Activated CD4-positive, alpha-beta memory T cell treated with anti-CD3 and anti-CD28 coated beads, Interleukin-2, amount 10 ng/mL, durations not matched to agents 7 days and 5 days (primary cell): ENCODE data around the gene MLX. TPM values are rescaled to one million over a fixed set of nuclear protein-coding genes. Genes with fewer than 3 reads are reported as not detected.

Source experiments
- CTCF ChIA-PET: fragments of 350-600 bp; sonication (Branson Sonifier 250); formaldehyde crosslinking; loops from one replicate; lab custom pipeline; 2021; ENCODE audit warnings: antibody characterized with exemption, inconsistent platforms; lab: Charles Lee
- POLR2A ChIA-PET: fragments of 350-600 bp; sonication (Branson Sonifier 250); formaldehyde crosslinking; loops from one replicate; lab custom pipeline; 2021; ENCODE audit warnings: antibody characterized with exemption; lab: Charles Lee
- DNase-seq: peaks from one replicate; pipeline ENCODE4 v3.0.0-alpha.2; 2020
- H3K27ac Mint-ChIP-seq: one replicate; pipeline ENCODE4 v1.8.0; 2021; ENCODE audit warnings: mild to moderate bottlenecking, mixed read lengths
- H3K27me3 Mint-ChIP-seq: one replicate; pipeline ENCODE4 v1.8.0; 2021; ENCODE audit warnings: mixed read lengths
- H3K36me3 Mint-ChIP-seq: one replicate; pipeline ENCODE4 v1.8.0; 2021; ENCODE audit warnings: low read depth, mixed read lengths
- H3K4me1 Mint-ChIP-seq: one replicate; pipeline ENCODE4 v1.8.0; 2021; ENCODE audit warnings: mixed read lengths
- H3K4me3 Mint-ChIP-seq: one replicate; pipeline ENCODE4 v1.8.0; 2021; ENCODE audit warnings: mild to moderate bottlenecking, mixed read lengths
- H3K9me3 Mint-ChIP-seq: one replicate; pipeline ENCODE4 v1.8.0; 2021; ENCODE audit warnings: mixed read lengths
- total RNA-seq, 2 experiments: library from RNA; stranded (reverse); gene quantifications; one replicate each; pipeline ENCODE4 v1.2.3, GENCODE V29; 2021

MLX gene
- total RNA-seq, 2 experiments from 2014 or later, result 52.2 to 53.8 TPM

GRCh38 chr17:42525221-42525620 is 41.7 kb upstream of the MLX start:
- peaks cover 29% of the 10 kb centered on the region for H3K4me1 Mint-ChIP-seq
- H3K27me3 Mint-ChIP-seq, result peaks cover 38% of the 10 kb centered on the region
- POLR2A ChIA-PET, result no interaction called here
- no peak overlapping the region for H3K4me3 Mint-ChIP-seq
- DNase-seq, result no peak
- peak overlapping the region; percentile 50 for H3K27ac Mint-ChIP-seq
- CTCF ChIA-PET, result interaction anchor here (1.5 to 1.6 kb wide), 2 partner anchors 11 to 97 kb away, joined by 4 read pairs; no protein-coding TSS in a partner anchor
- no peaks in the 10 kb centered on the region for H3K9me3 Mint-ChIP-seq
- H3K36me3 Mint-ChIP-seq, result no peaks in the 10 kb centered on the region

DNA sequence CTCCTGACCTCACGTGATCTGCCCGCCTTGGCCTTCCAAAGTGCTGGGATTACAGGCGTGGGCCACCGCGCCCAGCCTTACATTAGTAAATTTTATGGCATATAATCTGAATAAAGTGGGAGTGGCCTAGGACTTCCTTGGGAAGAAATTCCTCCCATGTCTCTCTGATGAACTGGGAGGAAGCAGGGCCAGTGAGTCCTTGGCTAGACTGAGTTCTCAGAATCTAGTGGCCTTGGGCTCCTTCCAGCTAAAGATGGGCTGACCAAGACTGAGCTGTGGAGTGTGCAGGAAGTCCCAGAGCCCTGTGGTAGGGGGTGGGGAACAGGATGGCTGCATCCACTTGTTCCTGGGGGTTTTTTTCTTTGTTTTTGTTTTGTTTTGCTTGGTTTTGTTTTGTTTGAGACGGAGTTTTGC is 40.9 kb upstream of the MLX start:
- peaks cover 36% of the 10 kb centered on the region for H3K4me1 Mint-ChIP-seq
- CTCF ChIA-PET, result interaction anchor here (1.7 to 1.8 kb wide), 2 partner anchors 8 to 10 kb away, joined by 12 to 14 read pairs; partner anchors contain the start of gene NAGLU

GRCh38 chr17:42527932-42528331 is 39.0 kb upstream of the MLX start:
- Mint-ChIP-seq H3K36me3 (no peaks in the 10 kb centered on the region), H3K27ac (no peak overlapping the region), H3K9me3 (no peaks in the 10 kb centered on the region), H3K4me1 (peaks cover 43% of the 10 kb centered on the region), H3K27me3 (peaks cover 27% of the 10 kb centered on the region), H3K4me3 (no peak overlapping the region)
- POLR2A ChIA-PET, result no interaction called here
- no peak for DNase-seq
- CTCF ChIA-PET, result interaction anchor here (0.7 to 1.8 kb wide), 23 partner anchors 8 to 306 kb away, joined by 3 to 14 read pairs (median 5); partner anchors contain the start of genes NAGLU and STAT3

More for the DNA sequence above, 40.9 kb upstream of the MLX start:
- H3K36me3 Mint-ChIP-seq, result no peaks in the 10 kb centered on the region
- H3K9me3 Mint-ChIP-seq, result no peaks in the 10 kb centered on the region
- H3K4me3 Mint-ChIP-seq, result no peak overlapping the region
- H3K27ac Mint-ChIP-seq, result no peak overlapping the region
- H3K27me3 Mint-ChIP-seq, result peaks cover 38% of the 10 kb centered on the region
- POLR2A ChIA-PET, result no interaction called here
- no peak for DNase-seq

GRCh38 chr17:42529061-42529460 is 37.8 kb upstream of the MLX start:
- no peaks in the 10 kb centered on the region for H3K36me3 Mint-ChIP-seq

GRCh38 chr17:42530952-42531454 is 35.9 kb upstream of the MLX start:
- Mint-ChIP-seq H3K27me3 (peaks cover 20% of the 10 kb centered on the region), H3K4me1 (peaks cover 32% of the 10 kb centered on the region), H3K9me3 (no peaks in the 10 kb centered on the region), H3K4me3 (no peak overlapping the region), H3K36me3 (no peaks in the 10 kb centered on the region), H3K27ac (no peak overlapping the region)
- no peak for DNase-seq
- ChIA-PET CTCF (interaction anchor here (1.4 to 1.6 kb wide), 2 partner anchors 11 to 18 kb away, joined by 3 to 6 read pairs; no protein-coding TSS in a partner anchor), POLR2A (interaction anchor here (0.6 kb wide), 1 partner anchor 23 kb away, joined by 3 read pairs; no protein-coding TSS in a partner anchor)

More at GRCh38 chr17:42529061-42529460, 37.8 kb upstream of the MLX start:
- Mint-ChIP-seq H3K4me3 (no peak overlapping the region), H3K27me3 (peaks cover 29% of the 10 kb centered on the region), H3K27ac (no peak overlapping the region), H3K9me3 (no peaks in the 10 kb centered on the region), H3K4me1 (peaks cover 36% of the 10 kb centered on the region)
- DNase-seq, result no peak
- ChIA-PET POLR2A (interaction anchor here (1.0 kb wide), 1 partner anchor 65 kb away, joined by 3 read pairs; no protein-coding TSS in a partner anchor), CTCF (no interaction called here)

DNA sequence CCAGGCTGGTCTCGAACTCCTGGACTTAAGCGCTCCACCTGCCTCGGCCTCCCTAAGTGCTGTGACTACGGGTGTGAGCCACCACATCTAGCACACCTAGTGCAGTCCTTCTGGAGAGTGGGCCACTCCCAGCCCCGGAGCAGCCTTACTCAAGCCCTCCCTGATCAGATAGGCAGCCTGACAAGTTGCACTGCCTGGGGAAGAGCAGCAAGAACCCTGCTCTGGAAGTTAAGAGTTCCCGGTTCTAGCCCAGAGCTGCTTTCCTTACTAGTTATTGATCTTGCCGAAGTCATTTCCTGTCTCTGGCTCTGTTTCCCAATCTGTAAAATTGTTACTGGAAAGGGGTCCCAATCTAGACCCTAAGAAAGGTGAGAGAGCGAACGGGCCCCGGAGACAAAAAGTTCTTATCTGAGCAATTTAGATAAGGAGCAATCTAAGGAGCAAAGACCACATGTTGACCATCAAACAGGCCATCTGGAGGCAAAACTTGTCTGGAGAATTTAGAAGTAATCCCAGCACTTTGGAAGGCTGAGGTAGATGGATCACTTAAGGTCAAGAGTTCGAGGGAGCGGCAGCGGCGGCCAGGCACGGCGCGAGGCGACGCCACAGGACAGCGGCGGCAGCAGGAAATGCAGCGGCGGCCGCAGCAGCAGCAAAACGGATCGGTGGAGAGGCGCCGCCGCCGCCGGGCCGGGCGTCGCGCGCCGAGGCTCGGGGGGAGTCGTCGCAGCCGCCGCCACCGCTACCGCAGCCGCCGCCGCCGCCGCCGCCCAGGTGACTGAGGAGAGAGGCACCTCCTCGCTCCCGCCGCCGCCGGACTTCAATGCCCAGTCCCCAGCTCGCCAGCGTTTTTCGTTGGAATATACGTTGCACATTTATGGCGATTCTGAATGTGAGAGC is 35.2 kb upstream of the MLX start:
- H3K9me3 Mint-ChIP-seq, result no peaks in the 10 kb centered on the region
- no peak overlapping the region for H3K27ac Mint-ChIP-seq
- peaks cover 17% of the 10 kb centered on the region for H3K27me3 Mint-ChIP-seq
- ChIA-PET POLR2A (interaction anchor here (1.0 to 1.1 kb wide), 2 partner anchors 9 kb away, joined by 3 to 5 read pairs; no protein-coding TSS in a partner anchor), CTCF (interaction anchor here (0.6 to 1.6 kb wide), 4 partner anchors 9 to 211 kb away, joined by 3 to 4 read pairs (median 3); no protein-coding TSS in a partner anchor)
- peak overlapping the region; percentile 62 for H3K4me3 Mint-ChIP-seq
- no peaks in the 10 kb centered on the region for H3K36me3 Mint-ChIP-seq
- peak; percentile 56 for DNase-seq
- H3K4me1 Mint-ChIP-seq, result peaks cover 34% of the 10 kb centered on the region

DNA sequence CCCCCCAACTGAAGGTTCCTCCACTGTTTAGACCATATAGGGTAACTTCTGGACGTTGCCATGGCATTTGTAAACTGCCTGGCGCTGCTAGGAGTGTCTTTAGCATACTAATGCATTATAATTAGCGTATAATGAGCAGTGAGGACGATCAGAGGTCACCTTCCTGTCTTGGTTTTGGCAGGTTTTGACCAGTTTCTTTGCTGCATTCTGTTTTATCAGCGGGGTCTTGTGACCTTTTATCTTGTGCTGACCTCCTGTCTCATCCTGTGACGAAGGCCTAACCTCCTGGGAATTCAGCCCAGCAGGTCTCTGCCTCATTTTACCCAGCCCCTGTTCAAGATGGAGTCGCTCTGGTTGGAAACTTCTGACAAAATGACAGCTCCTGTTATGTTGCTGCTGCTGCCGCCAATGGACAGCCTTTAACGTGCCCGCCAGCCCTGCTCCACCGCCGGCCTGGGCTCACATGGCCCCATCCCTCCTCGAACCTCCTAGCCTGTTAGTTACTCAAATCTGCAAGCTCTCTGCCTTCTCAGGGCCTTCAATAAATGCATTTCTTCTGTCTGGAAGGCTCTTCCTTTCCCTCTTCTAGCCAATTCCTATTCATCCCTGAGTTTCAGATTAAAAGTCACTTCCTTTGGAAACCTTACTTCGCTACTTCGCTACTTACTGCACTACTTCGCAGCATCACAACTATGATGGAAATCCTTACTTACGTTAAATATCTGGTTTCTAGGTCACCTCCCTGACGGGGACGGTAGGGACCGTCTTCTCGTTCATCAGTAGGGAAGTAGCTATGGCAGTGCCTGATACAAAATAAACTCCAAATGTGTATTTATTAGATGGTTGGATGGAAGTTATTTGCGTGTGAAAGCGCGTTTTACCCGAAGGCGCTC is 31.5 kb upstream of the MLX start:
- CTCF ChIA-PET, result interaction anchor here (0.6 to 4.3 kb wide), 7 partner anchors 8 to 221 kb away, joined by 3 to 19 read pairs (median 6); partner anchors contain the start of gene PSMC3IP
- Mint-ChIP-seq H3K36me3 (peaks cover 9% of the 10 kb centered on the region), H3K27ac (peak overlapping the region; percentile 44), H3K9me3 (no peaks in the 10 kb centered on the region), H3K4me1 (peaks cover 40% of the 10 kb centered on the region), H3K4me3 (peak overlapping the region; percentile 68), H3K27me3 (peaks cover 13% of the 10 kb centered on the region)
- no peak for DNase-seq
- POLR2A ChIA-PET, result interaction anchor here (1.0 to 2.4 kb wide), 14 partner anchors 12 to 287 kb away, joined by 3 to 21 read pairs (median 4); partner anchors contain the start of genes PSMC3IP, RETREG3, STAT3 and STAT5A

- Mint-ChIP-seq H3K9me3 (no peaks in the 10 kb centered on the region), H3K4me1 (peaks cover 42% of the 10 kb centered on the region), H3K27ac (peak within 1 kb of the TSS; percentile 75), H3K27me3 (peaks cover 12% of the 10 kb centered on the region), H3K36me3 (peaks cover 9% of the 10 kb centered on the region), H3K4me3 (peak within 1 kb of the TSS; percentile 82)
- DNase-seq, result peak; percentile 89
- ChIA-PET POLR2A (interaction anchor here (1.0 to 2.4 kb wide), 16 partner anchors 12 to 287 kb away, joined by 3 to 21 read pairs (median 4); partner anchors contain the start of genes PSMC3IP, RETREG3, STAT3 and STAT5A), CTCF (interaction anchor here (0.6 to 4.3 kb wide), 8 partner anchors 9 to 221 kb away, joined by 3 to 19 read pairs (median 6); partner anchors contain the start of gene PSMC3IP)
These were observed 30.9 kb upstream of the MLX start, which contains the start of gene NAGLU for GRCh38 chr17:42536048-42536371. NAGLU (plus strand) TSS chr17:42536241; CDS start chr17:42536273, 32 bp downstream.

GRCh38 chr17:42536372-42537155 is 30.3 kb upstream of the MLX start:
- peak overlapping the region; percentile 82 for H3K4me3 Mint-ChIP-seq
- CTCF ChIA-PET, result interaction anchor here (0.6 to 4.3 kb wide), 8 partner anchors 10 to 130 kb away, joined by 3 to 19 read pairs (median 6); partner anchors contain the start of gene PSMC3IP
- POLR2A ChIA-PET, result interaction anchor here (0.9 to 2.4 kb wide), 17 partner anchors 11 to 288 kb away, joined by 3 to 21 read pairs (median 4); partner anchors contain the start of genes PSMC3IP, RETREG3, STAT3 and STAT5A
- H3K9me3 Mint-ChIP-seq, result no peaks in the 10 kb centered on the region
- H3K36me3 Mint-ChIP-seq, result peaks cover 9% of the 10 kb centered on the region
- H3K27ac Mint-ChIP-seq, result peak overlapping the region; percentile 75
- peaks cover 11% of the 10 kb centered on the region for H3K27me3 Mint-ChIP-seq
- peak; percentile 83 for DNase-seq
- peaks cover 43% of the 10 kb centered on the region for H3K4me1 Mint-ChIP-seq

GRCh38 chr17:42537156-42537805 is 29.6 kb upstream of the MLX start:
- Mint-ChIP-seq H3K27ac (peak overlapping the region; percentile 75), H3K9me3 (no peaks in the 10 kb centered on the region), H3K4me1 (peaks cover 41% of the 10 kb centered on the region), H3K4me3 (peak overlapping the region; percentile 82), H3K36me3 (peaks cover 9% of the 10 kb centered on the region), H3K27me3 (peaks cover 8% of the 10 kb centered on the region)
- ChIA-PET POLR2A (interaction anchor here (0.9 to 2.4 kb wide), 9 partner anchors 10 to 148 kb away, joined by 3 to 21 read pairs (median 8); partner anchors contain the start of genes PSMC3IP, RETREG3, STAT3 and TUBG1), CTCF (interaction anchor here (1.2 to 4.3 kb wide), 4 partner anchors 10 to 41 kb away, joined by 3 to 19 read pairs (median 12); partner anchors contain the start of gene PSMC3IP)
- DNase-seq, result no peak
